PC-9 (cell line): ENCODE measurements around the gene CPXM1.

Experiments used
- EZH2 ChIP-seq: fragments of 200-600 bp; sonication (generic); IDR thresholded peaks from 2 replicates; pipeline ENCODE4 v1.8.0; 2017; ENCODE audit warnings: antibody characterized with exemption, low read depth
- TF ChIP-seq, protein P1 (sequence below): fragments of 200-600 bp; sonication (generic); conservative IDR thresholded peaks from 2 replicates; pipeline ENCODE4 v1.6.1; 2017; ENCODE audit warnings: mixed run types, antibody characterized with exemption, mild to moderate bottlenecking, moderate library complexity

DNA sequence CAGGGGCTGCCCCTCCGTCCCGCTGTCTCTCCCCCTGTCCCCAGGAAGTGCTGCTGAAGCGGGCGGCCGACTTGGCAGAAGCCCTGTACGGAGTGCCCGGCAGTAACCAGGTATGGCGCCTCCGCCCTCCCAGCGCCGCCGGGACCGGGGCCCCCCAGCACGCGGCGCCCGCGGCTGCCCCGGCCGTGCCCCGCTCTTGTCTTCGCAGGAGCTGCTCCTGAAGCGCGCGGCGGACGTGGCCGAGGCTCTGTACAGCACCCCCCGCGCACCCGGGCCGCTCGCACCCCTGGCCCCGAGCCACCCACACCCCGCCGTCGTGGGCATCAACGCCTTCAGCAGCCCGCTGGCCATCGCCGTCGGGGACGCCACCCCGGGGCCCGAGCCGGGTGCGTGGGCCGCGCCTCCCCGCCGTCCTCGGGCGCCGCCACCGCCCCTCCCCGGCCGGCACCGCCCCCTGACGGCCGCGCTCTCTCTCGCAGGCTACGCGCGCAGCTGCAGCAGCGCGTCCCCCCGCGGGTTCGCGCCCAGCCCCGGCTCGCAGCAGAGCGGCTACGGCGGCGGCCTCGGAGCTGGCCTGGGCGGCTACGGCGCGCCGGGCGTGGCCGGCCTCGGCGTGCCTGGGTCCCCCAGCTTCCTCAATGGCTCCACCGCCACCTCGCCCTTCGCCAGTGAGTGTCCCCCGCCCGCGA, 48.4 kb downstream of the CPXM1 start:
- TF ChIP-seq, protein P1, sequence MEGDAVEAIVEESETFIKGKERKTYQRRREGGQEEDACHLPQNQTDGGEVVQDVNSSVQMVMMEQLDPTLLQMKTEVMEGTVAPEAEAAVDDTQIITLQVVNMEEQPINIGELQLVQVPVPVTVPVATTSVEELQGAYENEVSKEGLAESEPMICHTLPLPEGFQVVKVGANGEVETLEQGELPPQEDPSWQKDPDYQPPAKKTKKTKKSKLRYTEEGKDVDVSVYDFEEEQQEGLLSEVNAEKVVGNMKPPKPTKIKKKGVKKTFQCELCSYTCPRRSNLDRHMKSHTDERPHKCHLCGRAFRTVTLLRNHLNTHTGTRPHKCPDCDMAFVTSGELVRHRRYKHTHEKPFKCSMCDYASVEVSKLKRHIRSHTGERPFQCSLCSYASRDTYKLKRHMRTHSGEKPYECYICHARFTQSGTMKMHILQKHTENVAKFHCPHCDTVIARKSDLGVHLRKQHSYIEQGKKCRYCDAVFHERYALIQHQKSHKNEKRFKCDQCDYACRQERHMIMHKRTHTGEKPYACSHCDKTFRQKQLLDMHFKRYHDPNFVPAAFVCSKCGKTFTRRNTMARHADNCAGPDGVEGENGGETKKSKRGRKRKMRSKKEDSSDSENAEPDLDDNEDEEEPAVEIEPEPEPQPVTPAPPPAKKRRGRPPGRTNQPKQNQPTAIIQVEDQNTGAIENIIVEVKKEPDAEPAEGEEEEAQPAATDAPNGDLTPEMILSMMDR = no peak
- TF ChIP-seq EZH2 = no peak
